ENCODE results near the gene HABP4.

- TF ChIP-seq, protein P1, sequence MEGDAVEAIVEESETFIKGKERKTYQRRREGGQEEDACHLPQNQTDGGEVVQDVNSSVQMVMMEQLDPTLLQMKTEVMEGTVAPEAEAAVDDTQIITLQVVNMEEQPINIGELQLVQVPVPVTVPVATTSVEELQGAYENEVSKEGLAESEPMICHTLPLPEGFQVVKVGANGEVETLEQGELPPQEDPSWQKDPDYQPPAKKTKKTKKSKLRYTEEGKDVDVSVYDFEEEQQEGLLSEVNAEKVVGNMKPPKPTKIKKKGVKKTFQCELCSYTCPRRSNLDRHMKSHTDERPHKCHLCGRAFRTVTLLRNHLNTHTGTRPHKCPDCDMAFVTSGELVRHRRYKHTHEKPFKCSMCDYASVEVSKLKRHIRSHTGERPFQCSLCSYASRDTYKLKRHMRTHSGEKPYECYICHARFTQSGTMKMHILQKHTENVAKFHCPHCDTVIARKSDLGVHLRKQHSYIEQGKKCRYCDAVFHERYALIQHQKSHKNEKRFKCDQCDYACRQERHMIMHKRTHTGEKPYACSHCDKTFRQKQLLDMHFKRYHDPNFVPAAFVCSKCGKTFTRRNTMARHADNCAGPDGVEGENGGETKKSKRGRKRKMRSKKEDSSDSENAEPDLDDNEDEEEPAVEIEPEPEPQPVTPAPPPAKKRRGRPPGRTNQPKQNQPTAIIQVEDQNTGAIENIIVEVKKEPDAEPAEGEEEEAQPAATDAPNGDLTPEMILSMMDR (conservative IDR thresholded peaks at IDR 0.05 in 1 of 2, IDR thresholded peaks at IDR 0.05 in 1 of 2; ENCODE audit: extremely low read depth in 1 of 2, insufficient read depth in 1 of 2, low read depth in 1 of 2, low read length in 2 of 2) = no peak
- no peak for TF ChIP-seq EZH2 (IDR thresholded peaks at IDR 0.05; ENCODE audit: borderline replicate concordance, low read length)
Measured at GRCh38 chr9:96436063-96436455, 13.9 kb upstream of the HABP4 start.

Data from mammary epithelial cell (primary cell).